ENCODE results near the gene MLX.
A peak's percentile ranks its signal among the peaks of the same experiment; 100 is the strongest.

Gene MLX

GRCh38 chr17:42566883-42567573, at the start of gene MLX:
Gene MLX, plus strand, starts transcription at chr17:42567100. Its CDS starts 25 bp downstream, at chr17:42567125.
- peak; percentile 93 for DNase-seq (ENCODE audit: low read depth)

- peak; percentile 71 for DNase-seq (ENCODE audit: low read depth)
These were observed 49.4 kb upstream of the MLX start for GRCh38 chr17:42517516-42517915.

GRCh38 chr17:42518046-42518754, 48.7 kb upstream of the MLX start:
- DNase-seq (ENCODE audit: low read depth): no peak

- peak; percentile 91 for DNase-seq (ENCODE audit: low read depth)
These were observed 48.0 kb upstream of the MLX start for GRCh38 chr17:42518755-42519545.

GRCh38 chr17:42519546-42520491, 47.1 kb upstream of the MLX start:
- DNase-seq (ENCODE audit: low read depth): no peak

- no peak for DNase-seq (ENCODE audit: low read depth)
These were observed 46.4 kb upstream of the MLX start for GRCh38 chr17:42520540-42520951.

GRCh38 chr17:42521036-42521435, 45.9 kb upstream of the MLX start:
- no peak for DNase-seq (ENCODE audit: low read depth)

GRCh38 chr17:42521666-42522262, 45.1 kb upstream of the MLX start:
- DNase-seq (ENCODE audit: low read depth): no peak

GRCh38 chr17:42522263-42522790, 44.6 kb upstream of the MLX start:
- no peak for DNase-seq (ENCODE audit: low read depth)

GRCh38 chr17:42522798-42523278, 44.1 kb upstream of the MLX start:
- DNase-seq (ENCODE audit: low read depth): no peak

GRCh38 chr17:42525221-42525620, 41.7 kb upstream of the MLX start:
- no peak for DNase-seq (ENCODE audit: low read depth)

GRCh38 chr17:42526031-42526444, 40.9 kb upstream of the MLX start:
- no peak for DNase-seq (ENCODE audit: low read depth)

- DNase-seq (ENCODE audit: low read depth): no peak
These were observed 39.0 kb upstream of the MLX start for GRCh38 chr17:42527932-42528331.

- no peak for DNase-seq (ENCODE audit: low read depth)
These were observed 37.8 kb upstream of the MLX start for GRCh38 chr17:42529061-42529460.

GRCh38 chr17:42530952-42531454, 35.9 kb upstream of the MLX start:
- no peak for DNase-seq (ENCODE audit: low read depth)

- DNase-seq (ENCODE audit: low read depth): no peak
These were observed 35.2 kb upstream of the MLX start for GRCh38 chr17:42531455-42532354.

- DNase-seq (ENCODE audit: low read depth): no peak
These were observed 31.5 kb upstream of the MLX start for GRCh38 chr17:42535155-42536047.

GRCh38 chr17:42536048-42536371, 30.9 kb upstream of the MLX start, which contains the start of gene NAGLU:
Gene NAGLU, plus strand, starts transcription at chr17:42536241. Its CDS starts 32 bp downstream, at chr17:42536273.
- DNase-seq (ENCODE audit: low read depth): peak; percentile 83
